Endodermal cell (in vitro differentiated cells): ENCODE measurements around the gene PTPRQ. TPM values are rescaled to one million over a fixed set of nuclear protein-coding genes. Genes with fewer than 3 reads are reported as not detected.

ENCODE experiments used
- DNase-seq: peaks from one replicate; pipeline ENCODE4 v3.0.0-alpha.2; 2017
- H3K27ac ChIP-seq: 2 replicates; pipeline ENCODE4 v1.5.1; 2013; ENCODE audit warnings: mild to moderate bottlenecking, low read depth, low read length, moderate library complexity
- H3K27me3 ChIP-seq: 2 replicates; pipeline ENCODE4 v1.6.1; 2013; ENCODE audit warnings: mild to moderate bottlenecking, low read length, moderate library complexity; ENCODE audit not compliant: insufficient read depth, control insufficient read depth, poor library complexity, severe bottlenecking
- H3K36me3 ChIP-seq: 2 replicates; pipeline ENCODE4 v1.7.0; 2013; ENCODE audit warnings: mild to moderate bottlenecking, low read length, moderate library complexity; ENCODE audit not compliant: control insufficient read depth, insufficient read depth
- H3K4me1 ChIP-seq: one replicate; pipeline ENCODE4 v1.7.0; 2013; ENCODE audit warnings: low read length; ENCODE audit not compliant: control insufficient read depth, insufficient read depth
- H3K4me3 ChIP-seq: 2 replicates; pipeline ENCODE4 v1.5.1; 2013; ENCODE audit warnings: mild to moderate bottlenecking, low read length, moderate library complexity
- H3K9ac ChIP-seq: 2 replicates; pipeline ENCODE4 v1.6.1; 2013; ENCODE audit warnings: mild to moderate bottlenecking, low read length, moderate library complexity; ENCODE audit not compliant: poor library complexity, severe bottlenecking; ENCODE audit errors: extremely low read depth
- H3K9me3 ChIP-seq: 2 replicates; pipeline ENCODE4 v1.6.1; 2013; ENCODE audit warnings: mild to moderate bottlenecking, low read length, moderate library complexity; ENCODE audit not compliant: control insufficient read depth
- H3K27ac Mint-ChIP-seq: 2 replicates; pipeline ENCODE4 v1.8.0; 2020; ENCODE audit warnings: mixed read lengths
- H3K27me3 Mint-ChIP-seq: 2 replicates; pipeline ENCODE4 v1.8.0; 2021; ENCODE audit warnings: mild to moderate bottlenecking, mixed read lengths; ENCODE audit not compliant: insufficient read depth
- H3K36me3 Mint-ChIP-seq: 2 replicates; pipeline ENCODE4 v1.8.0; 2020; ENCODE audit warnings: low read depth, mixed read lengths
- H3K4me1 Mint-ChIP-seq: 2 replicates; pipeline ENCODE4 v1.8.0; 2020; ENCODE audit warnings: mixed read lengths
- H3K4me3 Mint-ChIP-seq: 2 replicates; pipeline ENCODE4 v1.8.0; 2020; ENCODE audit warnings: mild to moderate bottlenecking, moderate library complexity, mixed read lengths
- H3K9me3 Mint-ChIP-seq: 2 replicates; pipeline ENCODE4 v1.8.0; 2020; ENCODE audit warnings: mild to moderate bottlenecking, mixed read lengths
- CTCF ChIP-seq: fragments of 200-600 bp; sonication (generic); conservative IDR thresholded peaks from 2 replicates; pipeline ENCODE4 v1.5.0; 2021; ENCODE audit warnings: antibody characterized with exemption, mild to moderate bottlenecking
- WGBS, 2 experiments: methylation state at CpG; one replicate each; pipeline versions ENCODE4 v1.1.5 to v1.1.7; 2013; ENCODE audit warnings: missing lambda C conversion rate in 2 of 2, mixed read lengths in 1 of 2; ENCODE audit not compliant: insufficient coverage in 1 of 2, insufficient read length in 1 of 2; 5-methylcytosine and 5-hydroxymethylcytosine counted together
- total RNA-seq, 2 donors: library from RNA; stranded (reverse); fragmentation: NEBNext Ultra II Directional in 1 of 2; extraction: Animal tissue kit (Norgen Biotek cat#: 25700) in 1 of 2; gene quantifications; 2 replicates in 1 of 2; 3 replicates in 1 of 2; pipeline ENCODE4 v1.2.1, GENCODE V29; 2021

The PTPRQ gene
- total RNA-seq, 2 donors from 2014 or later = 0.13 TPM; not detected in 1

GRCh38 chr12:80539029-80539428, 95.0 kb downstream of the PTPRQ start:
- no peak for TF ChIP-seq CTCF
- Histone ChIP-seq H3K9me3 (no peaks in the 10 kb centered on the region), H3K36me3 (no peaks in the 10 kb centered on the region), H3K4me3 (no peak overlapping the region), H3K27me3 (no peaks in the 10 kb centered on the region), H3K4me1 (no peaks in the 10 kb centered on the region), H3K9ac (no peak overlapping the region), H3K27ac (no peak overlapping the region)
- no peak overlapping the region for H3K4me3 Mint-ChIP-seq
- WGBS, 2 experiments = 42% methylated on average over 2 of the region's 2 CpGs; no CpG with 5 or more reads in 1 of the 2 experiments
- H3K27me3 Mint-ChIP-seq = no peaks in the 10 kb centered on the region
- no peaks in the 10 kb centered on the region for H3K4me1 Mint-ChIP-seq
- DNase-seq = no peak
- H3K9me3 Mint-ChIP-seq = no peaks in the 10 kb centered on the region
- no peaks in the 10 kb centered on the region for H3K36me3 Mint-ChIP-seq
- no peak overlapping the region for H3K27ac Mint-ChIP-seq

GRCh38 chr12:80549298-80549697, 105.3 kb downstream of the PTPRQ start:
- Histone ChIP-seq H3K9ac (no peak overlapping the region), H3K27ac (no peak overlapping the region), H3K27me3 (no peaks in the 10 kb centered on the region), H3K4me1 (no peaks in the 10 kb centered on the region), H3K9me3 (no peaks in the 10 kb centered on the region), H3K36me3 (no peaks in the 10 kb centered on the region), H3K4me3 (no peak overlapping the region)
- DNase-seq = no peak
- Mint-ChIP-seq H3K4me3 (no peak overlapping the region), H3K36me3 (no peaks in the 10 kb centered on the region), H3K27me3 (no peaks in the 10 kb centered on the region), H3K9me3 (no peaks in the 10 kb centered on the region), H3K27ac (no peak overlapping the region), H3K4me1 (no peaks in the 10 kb centered on the region)
- 92% methylated on average over 3 of the region's 3 CpGs; no CpG with 5 or more reads in 1 of the 2 experiments for WGBS, 2 experiments
- no peak for TF ChIP-seq CTCF

GRCh38 chr12:80551897-80552296, 107.9 kb downstream of the PTPRQ start:
- H3K4me1 Mint-ChIP-seq = no peaks in the 10 kb centered on the region
- H3K4me3 Mint-ChIP-seq = no peak overlapping the region
- no peaks in the 10 kb centered on the region for H3K36me3 Mint-ChIP-seq
- H3K27ac ChIP-seq = no peak overlapping the region
- H3K27me3 ChIP-seq = no peaks in the 10 kb centered on the region
- H3K4me1 ChIP-seq = no peaks in the 10 kb centered on the region
- no peak for TF ChIP-seq CTCF
- no peak for DNase-seq
- no peak overlapping the region for H3K4me3 ChIP-seq
- H3K36me3 ChIP-seq = no peaks in the 10 kb centered on the region
- no peaks in the 10 kb centered on the region for H3K9me3 Mint-ChIP-seq
- no peak overlapping the region for H3K27ac Mint-ChIP-seq
- no peak overlapping the region for H3K9ac ChIP-seq
- no peaks in the 10 kb centered on the region for H3K27me3 Mint-ChIP-seq
- no peaks in the 10 kb centered on the region for H3K9me3 ChIP-seq
- 87 to 100% methylated on average over 1 of the region's 1 CpG for WGBS, 2 experiments
